Measurements from ENCODE around the gene SMAD1. TPM values are rescaled to one million over a fixed set of nuclear protein-coding genes. Genes with fewer than 3 reads are reported as not detected.

The SMAD1 gene
- total RNA-seq, 1 donor from 2014 or later = 44.3 TPM

GRCh38 chr4:145438298-145438697 lies 43.4 kb upstream of the SMAD1 start:
- H3K27me3 ChIP-seq = no peaks in the 10 kb centered on the region
- H2AFZ ChIP-seq (replicated peaks) = no peak overlapping the region
- no peak overlapping the region for H3K27ac Mint-ChIP-seq
- H3K27me3 Mint-ChIP-seq (ENCODE audit: insufficient read depth, low read depth) = peaks cover 2% of the 10 kb centered on the region
- H3K36me3 ChIP-seq = no peaks in the 10 kb centered on the region
- H3K9me3 ChIP-seq (ENCODE audit: low read depth) = no peaks in the 10 kb centered on the region
- H3K4me1 Mint-ChIP-seq = no peaks in the 10 kb centered on the region
- no peaks in the 10 kb centered on the region for H4K20me1 ChIP-seq (ENCODE audit: low read depth)
- H3K4me3 ChIP-seq = no peak overlapping the region
- H3K9ac ChIP-seq = no peak overlapping the region
- no peaks in the 10 kb centered on the region for H3F3A ChIP-seq (ENCODE audit: low read depth)
- H3K27ac ChIP-seq = no peak overlapping the region
- TF ChIP-seq EZH2phosphoT487 (IDR thresholded peaks at IDR 0.05) = no peak
- TF ChIP-seq, protein P1, sequence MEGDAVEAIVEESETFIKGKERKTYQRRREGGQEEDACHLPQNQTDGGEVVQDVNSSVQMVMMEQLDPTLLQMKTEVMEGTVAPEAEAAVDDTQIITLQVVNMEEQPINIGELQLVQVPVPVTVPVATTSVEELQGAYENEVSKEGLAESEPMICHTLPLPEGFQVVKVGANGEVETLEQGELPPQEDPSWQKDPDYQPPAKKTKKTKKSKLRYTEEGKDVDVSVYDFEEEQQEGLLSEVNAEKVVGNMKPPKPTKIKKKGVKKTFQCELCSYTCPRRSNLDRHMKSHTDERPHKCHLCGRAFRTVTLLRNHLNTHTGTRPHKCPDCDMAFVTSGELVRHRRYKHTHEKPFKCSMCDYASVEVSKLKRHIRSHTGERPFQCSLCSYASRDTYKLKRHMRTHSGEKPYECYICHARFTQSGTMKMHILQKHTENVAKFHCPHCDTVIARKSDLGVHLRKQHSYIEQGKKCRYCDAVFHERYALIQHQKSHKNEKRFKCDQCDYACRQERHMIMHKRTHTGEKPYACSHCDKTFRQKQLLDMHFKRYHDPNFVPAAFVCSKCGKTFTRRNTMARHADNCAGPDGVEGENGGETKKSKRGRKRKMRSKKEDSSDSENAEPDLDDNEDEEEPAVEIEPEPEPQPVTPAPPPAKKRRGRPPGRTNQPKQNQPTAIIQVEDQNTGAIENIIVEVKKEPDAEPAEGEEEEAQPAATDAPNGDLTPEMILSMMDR (IDR thresholded peaks at IDR 0.05) = no peak
- H3K4me1 ChIP-seq = peaks cover 5% of the 10 kb centered on the region
- H3K4me2 ChIP-seq = no peak overlapping the region
- peaks cover 5% of the 10 kb centered on the region for H3K9me3 Mint-ChIP-seq
- H3K4me3 Mint-ChIP-seq = no peak overlapping the region
- H3K79me2 ChIP-seq (ENCODE audit: low read depth) = no peaks in the 10 kb centered on the region
- H3K36me3 Mint-ChIP-seq = no peaks in the 10 kb centered on the region
- no peak for DNase-seq (ENCODE audit: low spot score)

- Histone ChIP-seq H3K4me1 (peaks cover 5% of the 10 kb centered on the region), H3F3A (ENCODE audit: low read depth) (no peaks in the 10 kb centered on the region), H4K20me1 (ENCODE audit: low read depth) (no peaks in the 10 kb centered on the region), H3K4me2 (no peak overlapping the region), H3K9ac (no peak overlapping the region), H3K27me3 (no peaks in the 10 kb centered on the region), H3K79me2 (ENCODE audit: low read depth) (no peaks in the 10 kb centered on the region), H3K4me3 (no peak overlapping the region), H3K36me3 (no peaks in the 10 kb centered on the region), H3K9me3 (ENCODE audit: low read depth) (no peaks in the 10 kb centered on the region), H3K27ac (no peak overlapping the region), H2AFZ (replicated peaks) (no peak overlapping the region)
- no peaks in the 10 kb centered on the region for H3K36me3 Mint-ChIP-seq
- no peaks in the 10 kb centered on the region for H3K4me1 Mint-ChIP-seq
- H3K9me3 Mint-ChIP-seq = no peaks in the 10 kb centered on the region
- H3K4me3 Mint-ChIP-seq = no peak overlapping the region
- no peak overlapping the region for H3K27ac Mint-ChIP-seq
- TF ChIP-seq EZH2phosphoT487 (IDR thresholded peaks at IDR 0.05) (no peak), EZH2 (IDR thresholded peaks at IDR 0.05) (no peak)
- TF ChIP-seq, protein P1 (IDR thresholded peaks at IDR 0.05) = no peak
- peaks cover 2% of the 10 kb centered on the region for H3K27me3 Mint-ChIP-seq (ENCODE audit: insufficient read depth, low read depth)
- no peak for DNase-seq (ENCODE audit: low spot score)
Observed at GRCh38 chr4:145440292-145441007, 41.2 kb upstream of the SMAD1 start.

- H3K4me1 ChIP-seq = no peaks in the 10 kb centered on the region
- H3K27me3 ChIP-seq = no peaks in the 10 kb centered on the region
- H2AFZ ChIP-seq (replicated peaks) = no peak overlapping the region
- Mint-ChIP-seq H3K9me3 (peaks cover 3% of the 10 kb centered on the region), H3K4me1 (no peaks in the 10 kb centered on the region), H3K36me3 (no peaks in the 10 kb centered on the region), H3K27me3 (ENCODE audit: insufficient read depth, low read depth) (peaks cover 2% of the 10 kb centered on the region), H3K4me3 (no peak overlapping the region), H3K27ac (no peak overlapping the region)
- H4K20me1 ChIP-seq (ENCODE audit: low read depth) = no peaks in the 10 kb centered on the region
- no peaks in the 10 kb centered on the region for H3K79me2 ChIP-seq (ENCODE audit: low read depth)
- no peak overlapping the region for H3K9ac ChIP-seq
- no peak overlapping the region for H3K27ac ChIP-seq
- H3K4me2 ChIP-seq = no peak overlapping the region
- no peaks in the 10 kb centered on the region for H3F3A ChIP-seq (ENCODE audit: low read depth)
- no peak overlapping the region for H3K4me3 ChIP-seq
- H3K36me3 ChIP-seq = no peaks in the 10 kb centered on the region
- TF ChIP-seq EZH2phosphoT487 (IDR thresholded peaks at IDR 0.05) (no peak), EZH2 (IDR thresholded peaks at IDR 0.05) (no peak)
- TF ChIP-seq, protein P1 (IDR thresholded peaks at IDR 0.05) = no peak
- H3K9me3 ChIP-seq (ENCODE audit: low read depth) = no peaks in the 10 kb centered on the region
- DNase-seq (ENCODE audit: low spot score) = no peak
Observed at GRCh38 chr4:145446184-145446583, 35.5 kb upstream of the SMAD1 start.
